Endothelial cell (in vitro differentiated cells): Measurements from ENCODE around the gene SCYGR4. TPM values are rescaled to one million over a fixed set of nuclear protein-coding genes. Genes with fewer than 3 reads are reported as not detected.

ENCODE experiments used
- DNase-seq: peaks from one replicate; pipeline ENCODE4 v3.0.0; 2021; ENCODE audit warnings: low spot score
- H3K27ac Mint-ChIP-seq: one replicate; pipeline ENCODE4 v1.8.0; 2021; ENCODE audit warnings: mixed read lengths, inconsistent platforms; ENCODE audit not compliant: unreplicated experiment
- H3K27me3 Mint-ChIP-seq: one replicate; pipeline ENCODE4 v1.8.0; 2021; ENCODE audit warnings: mild to moderate bottlenecking, moderate library complexity, mixed read lengths, inconsistent platforms; ENCODE audit not compliant: unreplicated experiment
- H3K36me3 Mint-ChIP-seq: one replicate; pipeline ENCODE4 v1.8.0; 2021; ENCODE audit warnings: mild to moderate bottlenecking, low read depth, mixed read lengths, inconsistent platforms; ENCODE audit not compliant: unreplicated experiment
- H3K4me1 Mint-ChIP-seq: one replicate; pipeline ENCODE4 v1.8.0; 2021; ENCODE audit warnings: mild to moderate bottlenecking, mixed read lengths, inconsistent platforms; ENCODE audit not compliant: unreplicated experiment
- H3K4me3 Mint-ChIP-seq: one replicate; pipeline ENCODE4 v1.8.0; 2021; ENCODE audit warnings: mild to moderate bottlenecking, mixed read lengths, inconsistent platforms; ENCODE audit not compliant: unreplicated experiment
- H3K9me3 Mint-ChIP-seq: one replicate; pipeline ENCODE4 v1.8.0; 2021; ENCODE audit warnings: mixed read lengths, inconsistent platforms; ENCODE audit not compliant: unreplicated experiment
- total RNA-seq: library from RNA; stranded (reverse); fragmentation: NEBNext Ultra II Directional; extraction: Animal tissue kit (Norgen Biotek cat#: 25700); gene quantifications from one replicate; pipeline ENCODE4 v1.2.1, GENCODE V29; 2021; ENCODE audit not compliant: unreplicated experiment
- TF ChIP-seq, protein P1 (sequence below): fragments of 200-600 bp; sonication (generic); IDR thresholded peaks from one replicate; pipeline ENCODE4 v1.5.0; 2021; ENCODE audit warnings: antibody characterized with exemption; ENCODE audit not compliant: unreplicated experiment

The SCYGR4 gene
- total RNA-seq, 1 donor from 2014 or later: not detected

DNA sequence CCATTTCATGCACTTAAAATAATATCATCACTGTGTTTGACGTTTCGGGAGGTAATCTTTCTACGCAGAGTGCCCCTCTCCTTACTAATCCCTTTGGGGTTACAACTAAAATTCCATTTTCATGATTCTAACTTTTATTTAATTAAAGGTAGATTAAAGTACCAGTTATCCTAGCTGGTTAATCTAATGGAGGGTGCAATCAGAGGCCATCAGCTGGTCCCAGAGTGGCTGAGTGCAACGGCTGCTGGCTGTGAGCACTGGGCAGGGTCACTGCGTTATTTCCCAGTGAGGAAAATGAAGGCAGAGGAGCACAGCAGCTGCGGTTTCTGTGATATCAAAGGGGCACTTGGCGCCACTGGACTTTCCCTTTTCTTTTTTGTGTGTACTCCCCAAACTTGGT, 12.1 kb downstream of the SCYGR4 start:
- no peak overlapping the region for H3K27ac Mint-ChIP-seq

DNA sequence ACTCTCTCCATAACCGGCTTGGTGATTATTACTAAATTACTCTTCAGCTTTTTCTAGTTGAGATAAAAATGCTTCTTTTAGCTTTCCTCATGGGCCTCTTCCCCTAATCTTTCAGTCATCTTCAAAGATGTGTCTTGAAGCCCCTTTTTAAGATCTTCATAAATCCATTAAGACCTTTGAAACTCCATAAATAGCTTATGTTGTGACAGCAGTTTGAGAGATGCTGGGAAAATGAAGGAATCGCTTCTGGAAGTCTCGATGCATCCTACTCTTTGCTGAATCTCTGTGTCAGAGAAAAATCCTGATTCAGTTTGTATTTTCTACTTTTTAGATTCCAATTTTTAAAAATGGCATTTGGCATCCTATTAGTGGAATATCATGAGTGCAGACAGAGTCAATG, 13.0 kb downstream of the SCYGR4 start:
- Mint-ChIP-seq H3K27ac (no peak overlapping the region), H3K4me3 (no peak overlapping the region), H3K36me3 (no peaks in the 10 kb centered on the region), H3K9me3 (no peaks in the 10 kb centered on the region), H3K4me1 (no peaks in the 10 kb centered on the region), H3K27me3 (no peaks in the 10 kb centered on the region)
- no peak for DNase-seq
- TF ChIP-seq, protein P1, sequence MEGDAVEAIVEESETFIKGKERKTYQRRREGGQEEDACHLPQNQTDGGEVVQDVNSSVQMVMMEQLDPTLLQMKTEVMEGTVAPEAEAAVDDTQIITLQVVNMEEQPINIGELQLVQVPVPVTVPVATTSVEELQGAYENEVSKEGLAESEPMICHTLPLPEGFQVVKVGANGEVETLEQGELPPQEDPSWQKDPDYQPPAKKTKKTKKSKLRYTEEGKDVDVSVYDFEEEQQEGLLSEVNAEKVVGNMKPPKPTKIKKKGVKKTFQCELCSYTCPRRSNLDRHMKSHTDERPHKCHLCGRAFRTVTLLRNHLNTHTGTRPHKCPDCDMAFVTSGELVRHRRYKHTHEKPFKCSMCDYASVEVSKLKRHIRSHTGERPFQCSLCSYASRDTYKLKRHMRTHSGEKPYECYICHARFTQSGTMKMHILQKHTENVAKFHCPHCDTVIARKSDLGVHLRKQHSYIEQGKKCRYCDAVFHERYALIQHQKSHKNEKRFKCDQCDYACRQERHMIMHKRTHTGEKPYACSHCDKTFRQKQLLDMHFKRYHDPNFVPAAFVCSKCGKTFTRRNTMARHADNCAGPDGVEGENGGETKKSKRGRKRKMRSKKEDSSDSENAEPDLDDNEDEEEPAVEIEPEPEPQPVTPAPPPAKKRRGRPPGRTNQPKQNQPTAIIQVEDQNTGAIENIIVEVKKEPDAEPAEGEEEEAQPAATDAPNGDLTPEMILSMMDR: no peak

More for the DNA sequence above, 12.1 kb downstream of the SCYGR4 start:
- Mint-ChIP-seq H3K36me3 (no peaks in the 10 kb centered on the region), H3K4me3 (no peak overlapping the region), H3K9me3 (no peaks in the 10 kb centered on the region), H3K4me1 (no peaks in the 10 kb centered on the region), H3K27me3 (no peaks in the 10 kb centered on the region)
- TF ChIP-seq, protein P1: no peak
- no peak for DNase-seq

DNA sequence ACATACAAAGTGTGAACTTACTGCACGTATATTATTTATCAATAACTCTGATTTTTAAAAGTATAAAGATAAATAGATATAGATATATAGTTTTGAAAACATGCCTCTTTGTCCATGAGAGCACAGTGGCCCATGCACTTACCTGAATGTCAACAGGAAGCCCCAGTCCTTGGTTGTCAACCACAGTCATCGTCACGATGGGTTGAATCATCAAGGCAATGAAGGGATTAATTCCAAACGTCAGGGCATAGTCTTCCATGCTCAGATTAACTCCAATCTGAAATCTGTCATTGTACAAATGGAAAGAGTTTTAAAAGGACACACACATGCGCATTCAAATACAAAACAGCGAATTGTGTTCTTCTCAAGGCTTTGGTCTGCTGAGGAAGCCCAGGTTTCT, 15.5 kb downstream of the SCYGR4 start:
- TF ChIP-seq, protein P1: no peak
- Mint-ChIP-seq H3K4me1 (no peaks in the 10 kb centered on the region), H3K27me3 (no peaks in the 10 kb centered on the region), H3K4me3 (no peak overlapping the region), H3K27ac (no peak overlapping the region), H3K36me3 (no peaks in the 10 kb centered on the region), H3K9me3 (no peaks in the 10 kb centered on the region)
- no peak for DNase-seq

- TF ChIP-seq, protein P1: no peak
- H3K4me1 Mint-ChIP-seq: no peaks in the 10 kb centered on the region
- H3K27ac Mint-ChIP-seq: no peak overlapping the region
- H3K4me3 Mint-ChIP-seq: no peak overlapping the region
- DNase-seq: no peak
- no peaks in the 10 kb centered on the region for H3K9me3 Mint-ChIP-seq
- H3K36me3 Mint-ChIP-seq: no peaks in the 10 kb centered on the region
- no peaks in the 10 kb centered on the region for H3K27me3 Mint-ChIP-seq
These were observed 16.9 kb downstream of the SCYGR4 start for GRCh38 chr2:227634201-227634600.

DNA sequence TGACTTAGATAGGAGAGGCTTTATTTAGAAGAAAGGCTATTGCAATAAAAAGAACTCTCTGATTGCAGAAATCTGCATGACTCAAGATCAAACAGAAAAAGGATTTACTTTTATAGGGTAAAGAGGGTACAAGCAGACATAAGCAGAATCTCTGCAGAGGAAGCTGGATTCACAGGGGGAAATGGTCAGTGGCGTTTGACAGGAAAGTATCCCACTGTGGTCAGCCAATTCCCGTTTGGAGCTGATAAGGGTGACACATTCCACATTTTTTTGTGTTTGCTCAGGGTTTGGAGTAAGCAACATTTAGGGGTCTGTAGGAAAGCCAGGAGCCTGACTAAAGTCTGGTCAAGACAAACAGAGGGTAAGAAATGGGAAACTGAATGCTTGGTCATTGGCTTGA, 25.4 kb downstream of the SCYGR4 start:
- DNase-seq: peak; percentile 11
- H3K27ac Mint-ChIP-seq: peak overlapping the region; percentile 48
- H3K27me3 Mint-ChIP-seq: no peaks in the 10 kb centered on the region

More for the DNA sequence above, 25.4 kb downstream of the SCYGR4 start:
- TF ChIP-seq, protein P1: no peak
- Mint-ChIP-seq H3K36me3 (no peaks in the 10 kb centered on the region), H3K4me1 (peaks cover 17% of the 10 kb centered on the region), H3K9me3 (no peaks in the 10 kb centered on the region), H3K4me3 (no peak overlapping the region)
